Stimulated activated naive CD8-positive, alpha-beta T cell treated with anti-CD3 and anti-CD28 coated beads, Interleukin-15, amount 100 ng/mL, for 72 hours (primary cell): ENCODE results near the gene DES.

Source experiments
- ATAC-seq: fragments of 150-1000 bp; cut with Tn5 transposase; 2 replicates; pipeline ENCODE4 v1.10.0; 2021; ENCODE audit warnings: mild to moderate bottlenecking, moderate library complexity
- DNase-seq, 2 donors: peaks; one replicate each; pipeline ENCODE4 v3.0.0; 2021 to 2022
- H3K27ac Mint-ChIP-seq, 2 donors: one replicate each; pipeline ENCODE4 v1.8.0; 2022; ENCODE audit warnings: mild to moderate bottlenecking in 2 of 2, mixed read lengths in 2 of 2, moderate library complexity in 2 of 2
- H3K27me3 Mint-ChIP-seq: one replicate; pipeline ENCODE4 v1.8.0; 2022; ENCODE audit warnings: mixed read lengths
- H3K4me1 Mint-ChIP-seq: one replicate; pipeline ENCODE4 v1.8.0; 2022; ENCODE audit warnings: mild to moderate bottlenecking, mixed read lengths
- H3K4me3 Mint-ChIP-seq, 2 donors: one replicate each; pipeline ENCODE4 v1.8.0; 2022; ENCODE audit warnings: mild to moderate bottlenecking in 2 of 2, mixed read lengths in 2 of 2, moderate library complexity in 1 of 2
- H3K9me3 Mint-ChIP-seq, 2 donors: one replicate each; pipeline ENCODE4 v1.8.0; 2022; ENCODE audit warnings: mixed read lengths in 2 of 2

The DES gene

DNA sequence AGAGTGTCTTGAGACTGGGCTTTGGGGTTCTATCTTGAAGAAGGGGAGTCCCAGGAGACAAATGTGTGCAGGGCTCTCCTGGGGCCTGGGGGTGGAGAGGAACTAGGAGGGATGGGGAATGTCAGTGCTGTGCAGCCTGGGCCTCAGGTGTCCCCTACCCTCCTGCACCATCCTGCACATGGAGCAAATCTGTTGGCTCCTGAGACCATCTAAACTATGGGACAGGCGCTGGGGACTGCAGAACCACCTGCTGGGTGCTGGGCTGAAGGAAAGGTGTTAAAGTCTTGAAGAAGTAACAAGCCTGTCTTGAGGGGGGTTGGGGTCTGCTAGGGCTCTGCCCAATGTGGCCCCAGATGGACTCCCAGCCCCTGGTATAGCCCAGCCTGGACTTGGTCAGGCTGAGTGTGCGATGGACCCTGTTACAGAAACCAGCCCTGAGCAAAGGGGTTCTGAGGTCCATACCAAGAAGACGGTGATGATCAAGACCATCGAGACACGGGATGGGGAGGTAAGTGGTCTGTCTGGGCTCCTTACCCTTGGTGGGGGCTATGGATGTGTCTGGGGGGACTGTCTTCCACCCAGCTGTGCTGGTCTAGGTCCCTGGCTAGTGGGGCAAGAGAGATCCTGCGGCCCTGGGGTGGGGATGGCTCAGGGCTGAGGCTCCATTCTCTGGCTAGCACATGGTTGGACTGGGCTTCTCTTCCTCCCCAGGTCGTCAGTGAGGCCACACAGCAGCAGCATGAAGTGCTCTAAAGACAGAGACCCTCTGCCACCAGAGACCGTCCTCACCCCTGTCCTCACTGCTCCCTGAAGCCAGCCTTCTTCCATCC is 7.3 kb downstream of the DES start:
- Mint-ChIP-seq H3K27me3 (peaks cover 46% of the 10 kb centered on the region), H3K9me3 (no peaks in the 10 kb centered on the region), H3K4me3 (no peak overlapping the region), H3K27ac (peak overlapping the region in 1 of 2 donors; percentile 91), H3K4me1 (no peaks in the 10 kb centered on the region)
- no peak for DNase-seq
- ATAC-seq = peak; percentile 23

DNA sequence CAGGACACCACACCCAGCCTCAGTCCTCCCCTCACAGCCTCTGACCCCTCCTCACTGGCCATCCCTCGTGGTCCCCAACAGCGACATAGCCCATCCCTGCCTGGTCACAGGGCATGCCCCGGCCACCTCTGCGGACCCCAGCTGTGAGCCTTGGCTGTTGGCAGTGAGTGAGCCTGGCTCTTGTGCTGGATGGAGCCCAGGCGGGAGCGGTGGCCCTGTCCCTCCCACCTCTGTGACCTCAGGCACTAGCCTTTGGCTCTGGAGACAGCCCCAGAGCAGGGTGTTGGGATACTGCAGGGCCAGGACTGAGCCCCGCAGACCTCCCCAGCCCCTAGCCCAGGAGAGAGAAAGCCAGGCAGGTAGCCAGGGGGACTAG is 7.9 kb downstream of the DES start:
- no peak for DNase-seq
- H3K4me3 Mint-ChIP-seq = no peak overlapping the region

DNA sequence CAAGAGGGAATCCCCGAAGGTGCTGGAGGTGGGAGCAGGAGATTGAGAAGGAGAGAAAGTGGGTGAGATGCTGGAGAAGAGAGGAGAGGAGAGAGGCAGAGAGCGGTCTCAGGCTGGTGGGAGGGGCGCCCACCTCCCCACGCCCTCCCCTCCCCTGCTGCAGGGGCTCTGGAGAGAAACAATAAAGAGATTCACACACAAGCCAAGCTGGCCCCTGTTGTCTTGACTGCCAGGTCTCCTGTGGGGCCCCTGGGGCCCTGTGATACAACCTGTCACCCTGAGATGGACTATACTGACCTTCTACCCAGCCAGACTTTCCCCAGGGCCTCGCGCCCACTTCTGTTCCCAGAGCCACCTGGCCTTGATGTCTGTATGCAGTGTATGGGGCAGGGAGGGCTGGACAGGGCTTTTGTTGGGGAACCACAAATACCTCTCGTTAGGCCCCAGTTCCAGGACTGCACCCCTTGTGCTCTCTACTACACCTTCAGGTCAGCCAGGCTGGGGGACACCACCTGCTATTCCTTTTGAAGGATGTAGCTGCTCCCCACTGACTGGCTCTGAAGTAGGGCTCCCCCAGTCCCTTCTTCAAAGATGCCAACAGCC is 8.5 kb downstream of the DES start:
- peak; percentile 25 for ATAC-seq
- H3K9me3 Mint-ChIP-seq = no peaks in the 10 kb centered on the region
- no peaks in the 10 kb centered on the region for H3K4me1 Mint-ChIP-seq
- peaks cover 34% of the 10 kb centered on the region for H3K27me3 Mint-ChIP-seq
- H3K27ac Mint-ChIP-seq = no peak overlapping the region
- no peak overlapping the region for H3K4me3 Mint-ChIP-seq
- no peak for DNase-seq

More for the DNA sequence above, 7.9 kb downstream of the DES start:
- Mint-ChIP-seq H3K4me1 (no peaks in the 10 kb centered on the region), H3K27ac (no peak overlapping the region), H3K9me3 (no peaks in the 10 kb centered on the region), H3K27me3 (peaks cover 40% of the 10 kb centered on the region)
- no peak for ATAC-seq

DNA sequence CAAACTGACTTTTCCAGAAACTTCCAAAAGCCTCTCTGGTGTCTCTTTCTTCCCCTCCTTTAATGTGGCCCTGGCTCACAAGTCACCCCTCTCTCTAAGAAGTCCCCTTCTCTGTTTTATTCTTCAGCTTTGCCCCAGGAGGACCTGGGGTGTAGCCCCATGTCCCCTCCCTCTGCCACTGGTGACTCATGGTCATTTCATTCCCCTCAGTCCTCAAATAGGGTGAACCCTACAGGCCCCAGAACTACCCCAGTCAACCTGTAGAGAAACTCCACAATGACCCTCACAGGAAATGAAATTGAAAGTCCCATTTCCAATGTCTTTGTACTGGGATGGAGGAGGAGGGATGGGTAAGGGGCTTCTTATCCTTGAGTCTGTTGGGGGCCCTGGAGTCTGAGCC is 10.3 kb downstream of the DES start:
- H3K4me1 Mint-ChIP-seq = no peaks in the 10 kb centered on the region
- H3K9me3 Mint-ChIP-seq = no peaks in the 10 kb centered on the region
- ATAC-seq (no peak), DNase-seq (no peak)
- H3K4me3 Mint-ChIP-seq = no peak overlapping the region
- peaks cover 27% of the 10 kb centered on the region for H3K27me3 Mint-ChIP-seq
- H3K27ac Mint-ChIP-seq = no peak overlapping the region

DNA sequence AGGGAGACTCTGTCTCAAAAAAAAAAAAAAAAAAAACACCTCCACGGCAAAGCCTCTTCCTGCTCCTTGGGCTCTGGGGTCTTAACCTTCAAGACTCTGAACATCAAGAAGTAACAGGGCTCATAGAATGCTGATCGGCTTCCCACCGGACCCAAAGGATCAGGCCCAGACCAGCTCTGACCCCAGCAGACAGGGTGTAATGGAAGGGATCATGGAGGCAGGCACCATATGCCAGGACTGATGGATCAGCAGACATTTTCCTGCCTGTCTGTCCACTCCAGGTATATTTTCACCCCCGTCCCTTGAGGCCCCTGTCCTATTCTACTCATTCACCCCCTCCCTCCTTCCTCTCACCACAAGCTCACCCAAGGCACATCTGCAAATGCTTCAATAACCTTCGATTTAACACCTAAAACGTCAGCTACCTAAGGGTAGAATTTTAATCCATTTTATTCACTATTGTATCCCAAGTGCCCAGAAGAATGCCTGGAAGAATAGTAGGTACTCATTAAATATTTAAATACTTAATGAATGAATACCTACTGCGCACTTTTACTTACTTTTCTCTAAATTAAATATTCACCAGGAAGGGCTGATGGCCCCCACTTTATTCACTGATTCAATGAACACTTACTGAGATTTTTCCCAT is 11.9 kb downstream of the DES start:
- no peaks in the 10 kb centered on the region for H3K9me3 Mint-ChIP-seq
- ATAC-seq (no peak), DNase-seq (no peak)
- no peak overlapping the region for H3K27ac Mint-ChIP-seq
- peaks cover 33% of the 10 kb centered on the region for H3K27me3 Mint-ChIP-seq
- no peak overlapping the region for H3K4me3 Mint-ChIP-seq
- H3K4me1 Mint-ChIP-seq = no peaks in the 10 kb centered on the region

DNA sequence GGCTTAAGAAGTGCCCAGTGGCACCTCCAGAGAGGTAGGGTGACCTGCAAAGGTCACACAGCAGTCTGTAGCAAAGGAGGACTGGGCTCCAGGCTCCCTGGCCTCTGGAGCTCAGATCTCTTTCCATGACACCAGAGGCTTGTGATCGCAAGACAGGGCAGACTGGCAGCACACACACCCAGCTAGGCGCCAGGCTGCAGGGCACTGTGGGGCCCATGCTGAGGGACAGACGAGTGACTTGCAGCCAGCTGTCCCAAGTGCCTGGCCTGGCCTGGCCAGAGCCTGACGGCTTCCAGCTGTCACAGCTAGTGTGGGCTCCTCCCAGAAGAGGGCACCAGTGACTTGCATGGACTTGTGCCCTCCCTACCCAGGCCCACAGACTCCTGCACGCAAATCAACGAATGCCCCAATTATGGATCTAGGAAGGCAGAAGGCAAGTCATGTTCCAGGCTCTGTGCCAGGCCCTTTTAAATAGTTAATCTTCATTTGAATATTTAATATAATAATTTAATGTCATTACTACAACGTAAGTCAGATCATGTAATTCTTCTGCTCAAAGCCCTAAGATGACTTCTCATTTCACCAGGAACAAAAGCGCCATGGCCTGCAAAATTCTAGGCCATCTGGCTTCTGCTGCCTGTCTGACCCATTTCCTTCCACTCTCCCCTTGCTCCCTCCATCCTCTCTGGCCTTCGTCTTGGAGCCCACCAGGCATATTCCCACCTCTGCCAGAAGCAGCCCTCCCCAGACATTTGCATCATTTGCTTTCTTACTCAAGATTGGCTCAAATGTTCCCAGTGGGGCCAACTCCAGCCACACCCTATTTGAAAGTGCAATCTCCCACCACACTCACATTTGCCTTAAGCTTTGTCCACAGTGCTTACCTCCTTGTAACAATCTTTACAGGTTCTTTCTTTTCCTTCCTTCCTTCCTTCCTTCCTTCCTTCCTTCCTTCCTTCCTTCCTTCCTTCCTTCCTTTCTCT is 12.7 kb downstream of the DES start:
- DNase-seq = no peak
- Mint-ChIP-seq H3K27ac (no peak overlapping the region), H3K27me3 (peaks cover 24% of the 10 kb centered on the region), H3K4me1 (peaks cover 8% of the 10 kb centered on the region), H3K4me3 (no peak overlapping the region), H3K9me3 (no peaks in the 10 kb centered on the region)
- peak; percentile 41 for ATAC-seq

DNA sequence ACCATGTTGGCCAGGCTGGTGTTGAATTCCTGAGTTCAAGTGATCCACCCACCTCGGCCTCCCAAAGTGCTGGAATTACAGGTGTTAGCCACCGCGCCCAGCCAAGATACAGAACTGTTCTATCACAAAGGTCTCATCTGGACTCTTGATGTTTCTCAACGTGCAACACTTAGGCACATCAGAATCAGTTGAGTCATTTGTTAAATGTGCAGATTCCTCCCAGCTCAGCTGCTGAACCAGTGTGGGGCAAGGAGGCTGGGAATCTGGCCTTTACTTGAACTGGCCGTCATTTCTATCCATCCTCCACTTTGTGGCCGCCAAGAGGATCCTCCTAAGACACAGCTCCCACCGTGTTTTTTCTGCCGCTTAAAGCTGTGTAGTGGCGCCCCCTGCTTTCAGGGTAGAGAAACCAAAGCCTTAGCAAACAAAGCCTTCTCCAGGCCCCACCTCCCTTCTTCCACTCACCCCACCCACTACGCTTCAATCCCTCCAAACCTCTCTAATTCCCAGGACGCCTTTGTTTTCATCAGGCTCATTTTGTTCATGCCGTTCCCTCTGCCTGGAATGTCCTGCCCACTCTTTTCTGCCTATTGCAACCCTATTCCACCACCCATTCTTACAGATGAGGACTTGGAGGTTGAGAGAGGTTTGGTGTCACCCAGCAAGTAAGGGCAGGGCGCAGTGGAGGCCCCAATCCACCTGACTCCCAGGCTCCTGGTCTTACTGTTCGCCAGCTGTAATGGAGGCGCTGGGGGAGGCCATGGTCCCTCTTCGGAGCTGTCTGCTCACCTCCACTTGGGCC is 15.7 kb downstream of the DES start:
- Mint-ChIP-seq H3K27ac (no peak overlapping the region), H3K4me3 (no peak overlapping the region)
- no peak for ATAC-seq

DNA sequence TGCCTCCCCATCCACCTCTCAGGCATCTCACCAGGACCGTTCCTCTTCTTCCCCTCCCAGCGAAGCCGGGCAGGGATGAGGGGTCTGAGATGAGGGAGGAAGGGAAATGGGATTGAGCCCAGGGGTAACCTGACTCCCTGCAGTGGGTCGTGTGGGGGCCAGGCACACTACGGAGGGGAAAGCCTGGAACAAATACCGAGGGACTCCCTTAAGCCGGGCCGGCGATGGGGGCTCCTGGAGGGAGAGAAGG is 16.2 kb downstream of the DES start:
- no peak overlapping the region for H3K4me3 Mint-ChIP-seq
- peaks cover 9% of the 10 kb centered on the region for H3K4me1 Mint-ChIP-seq
- H3K27ac Mint-ChIP-seq = no peak overlapping the region
- ATAC-seq = no peak
- DNase-seq = no peak
- H3K27me3 Mint-ChIP-seq = peaks cover 9% of the 10 kb centered on the region
- no peaks in the 10 kb centered on the region for H3K9me3 Mint-ChIP-seq

More for the DNA sequence above, 15.7 kb downstream of the DES start:
- peaks cover 9% of the 10 kb centered on the region for H3K27me3 Mint-ChIP-seq
- no peaks in the 10 kb centered on the region for H3K9me3 Mint-ChIP-seq
- H3K4me1 Mint-ChIP-seq = peaks cover 9% of the 10 kb centered on the region
- DNase-seq = peak in 1 of 2 donors; percentile 39

DNA sequence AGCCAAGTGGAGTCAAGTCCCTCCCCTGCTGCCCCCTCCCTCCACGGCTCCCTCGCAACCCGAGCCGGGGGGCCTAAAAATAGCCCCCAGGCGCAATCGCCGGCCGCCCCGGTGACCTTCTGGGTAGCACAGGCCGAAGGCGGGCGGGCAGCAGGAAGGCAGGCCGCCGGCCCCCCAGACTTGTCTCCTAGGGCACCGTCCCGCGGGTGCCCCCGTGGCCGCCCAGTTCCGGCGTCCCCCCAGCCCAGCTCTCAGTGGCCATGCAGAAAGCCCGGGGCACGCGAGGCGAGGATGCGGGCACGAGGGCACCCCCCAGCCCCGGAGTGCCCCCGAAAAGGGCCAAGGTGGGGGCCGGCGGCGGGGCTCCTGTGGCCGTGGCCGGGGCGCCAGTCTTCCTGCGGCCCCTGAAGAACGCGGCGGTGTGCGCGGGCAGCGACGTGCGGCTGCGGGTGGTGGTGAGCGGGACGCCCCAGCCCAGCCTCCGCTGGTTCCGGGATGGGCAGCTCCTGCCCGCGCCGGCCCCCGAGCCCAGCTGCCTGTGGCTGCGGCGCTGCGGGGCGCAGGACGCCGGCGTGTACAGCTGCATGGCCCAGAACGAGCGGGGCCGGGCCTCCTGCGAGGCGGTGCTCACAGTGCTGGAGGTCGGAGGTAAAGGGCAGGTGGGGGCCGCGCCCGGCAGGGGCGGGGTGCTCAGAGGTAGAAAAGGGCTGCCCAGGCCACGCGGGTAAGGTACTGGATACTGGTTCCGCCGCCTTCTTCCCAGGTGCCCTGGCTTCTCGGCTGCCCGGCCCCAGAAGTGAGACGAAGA is 16.7 kb downstream of the DES start, which contains the start of gene SPEG:
TSS of gene SPEG (plus strand) at position 126 of the 808 bp plus-strand sequence. CDS start at position 261, 135 bp downstream.
- H3K9me3 Mint-ChIP-seq = no peaks in the 10 kb centered on the region
- H3K27me3 Mint-ChIP-seq = peaks cover 9% of the 10 kb centered on the region
- no peak within 1 kb of the TSS for H3K27ac Mint-ChIP-seq
- peak within 1 kb of the TSS in 1 of 2 donors; percentile 19 for H3K4me3 Mint-ChIP-seq
- ATAC-seq (peak; percentile 21), DNase-seq (no peak)
- H3K4me1 Mint-ChIP-seq = peaks cover 9% of the 10 kb centered on the region

DNA sequence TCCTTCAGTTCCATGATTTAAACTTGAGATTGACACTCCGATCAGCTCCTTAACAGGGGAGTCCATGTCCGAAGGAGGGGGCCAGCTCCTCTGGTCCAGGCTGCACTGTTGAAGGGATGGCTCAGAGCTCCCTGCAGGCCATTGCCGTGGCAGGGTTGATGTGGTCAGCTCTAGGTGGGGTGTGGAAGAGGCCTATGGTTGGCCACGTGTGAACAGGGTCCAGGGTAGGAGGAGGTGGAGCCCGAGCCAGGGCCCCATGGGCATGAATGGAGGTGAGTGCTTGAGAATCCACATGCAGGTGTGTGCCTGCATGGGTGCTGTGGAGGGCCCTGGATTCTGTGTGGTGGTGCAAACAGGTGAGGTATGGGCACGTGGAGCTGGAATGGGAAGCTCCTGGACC is 17.5 kb downstream of the DES start:
- H3K4me3 Mint-ChIP-seq = no peak overlapping the region

DNA sequence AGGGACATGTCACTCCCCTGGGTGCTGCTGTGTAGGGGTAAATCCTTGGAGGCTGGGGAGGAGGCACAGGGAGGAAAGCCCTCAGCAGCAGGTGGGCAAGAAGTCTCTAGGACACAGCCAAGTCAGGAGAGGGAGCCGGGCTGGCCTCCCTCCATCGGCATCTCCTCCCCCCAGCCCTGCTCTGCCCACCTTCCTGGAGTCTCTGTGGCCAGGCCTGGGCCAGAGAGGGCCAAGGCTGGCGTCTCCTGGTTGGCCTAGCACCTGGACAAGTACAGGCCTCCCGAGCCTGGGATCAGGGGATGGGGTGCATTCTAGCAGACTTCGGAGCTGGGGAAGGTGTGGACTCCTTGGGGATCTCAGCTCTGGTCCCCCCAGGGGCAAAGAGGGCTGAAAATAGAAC is 18.3 kb downstream of the DES start:
- peaks cover 19% of the 10 kb centered on the region for H3K27me3 Mint-ChIP-seq
- no peak for ATAC-seq

More for the DNA sequence above, 17.5 kb downstream of the DES start:
- peak; percentile 6 for ATAC-seq
- DNase-seq = no peak
- H3K27me3 Mint-ChIP-seq = peaks cover 11% of the 10 kb centered on the region
- H3K4me1 Mint-ChIP-seq = peaks cover 9% of the 10 kb centered on the region
- no peak overlapping the region for H3K27ac Mint-ChIP-seq
- no peaks in the 10 kb centered on the region for H3K9me3 Mint-ChIP-seq

DNA sequence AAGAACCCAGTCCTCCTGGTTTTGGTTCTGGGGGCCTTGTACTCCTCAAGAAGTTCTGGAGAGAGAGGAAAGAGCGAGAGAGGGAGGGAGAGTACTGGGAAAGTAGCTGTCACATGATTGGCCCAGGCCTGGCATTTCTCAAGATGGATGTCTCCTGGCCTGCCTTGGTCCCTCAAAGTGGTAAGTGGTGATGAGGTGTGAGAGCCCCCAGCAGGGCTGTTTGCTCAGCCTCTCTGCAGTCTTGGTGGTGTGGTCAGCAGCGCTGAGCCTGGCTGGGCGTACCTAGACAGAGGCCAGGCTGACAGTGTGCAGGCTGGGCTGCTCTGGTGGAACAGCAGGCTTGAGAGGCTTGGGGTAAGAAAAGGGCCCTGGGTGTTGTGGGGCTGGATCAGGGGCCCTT is 19.0 kb downstream of the DES start:
- no peak for DNase-seq
- H3K9me3 Mint-ChIP-seq = no peaks in the 10 kb centered on the region
- H3K27ac Mint-ChIP-seq = no peak overlapping the region
- H3K4me3 Mint-ChIP-seq = no peak overlapping the region
- ATAC-seq = no peak
- H3K4me1 Mint-ChIP-seq = peaks cover 19% of the 10 kb centered on the region
- peaks cover 20% of the 10 kb centered on the region for H3K27me3 Mint-ChIP-seq

More for the DNA sequence above, 18.3 kb downstream of the DES start:
- Mint-ChIP-seq H3K9me3 (no peaks in the 10 kb centered on the region), H3K4me3 (no peak overlapping the region), H3K27ac (no peak overlapping the region), H3K4me1 (peaks cover 17% of the 10 kb centered on the region)
- DNase-seq = no peak

DNA sequence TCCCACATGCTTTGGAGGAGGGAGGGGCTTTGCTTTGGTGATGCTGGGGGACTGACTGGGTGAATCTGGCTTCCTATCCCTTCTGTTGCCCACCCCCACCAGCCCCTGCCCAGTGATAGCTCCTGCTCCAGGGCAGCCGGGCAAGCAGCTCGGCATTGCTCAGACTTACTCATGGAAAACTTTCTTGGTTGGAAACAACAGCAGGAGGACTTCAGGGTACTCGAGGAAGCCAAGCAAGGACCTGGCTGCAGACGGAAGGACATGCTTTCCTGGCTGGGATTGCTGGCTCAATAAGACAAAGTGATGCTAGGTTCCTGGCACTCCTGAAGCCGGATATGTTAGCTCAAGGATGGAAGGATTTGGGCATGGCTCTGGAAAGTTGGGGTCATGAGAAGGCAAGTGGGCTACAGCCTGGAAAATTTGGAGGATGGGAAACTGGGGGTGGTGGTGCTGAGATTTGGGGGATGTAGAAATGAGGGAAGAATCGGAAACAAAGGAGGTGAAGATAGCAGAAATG is 19.6 kb downstream of the DES start:
- no peaks in the 10 kb centered on the region for H3K9me3 Mint-ChIP-seq
- peaks cover 24% of the 10 kb centered on the region for H3K27me3 Mint-ChIP-seq
- H3K4me3 Mint-ChIP-seq = no peak overlapping the region
- no peak overlapping the region for H3K27ac Mint-ChIP-seq
- ATAC-seq (no peak), DNase-seq (no peak)
- H3K4me1 Mint-ChIP-seq = peaks cover 23% of the 10 kb centered on the region

DNA sequence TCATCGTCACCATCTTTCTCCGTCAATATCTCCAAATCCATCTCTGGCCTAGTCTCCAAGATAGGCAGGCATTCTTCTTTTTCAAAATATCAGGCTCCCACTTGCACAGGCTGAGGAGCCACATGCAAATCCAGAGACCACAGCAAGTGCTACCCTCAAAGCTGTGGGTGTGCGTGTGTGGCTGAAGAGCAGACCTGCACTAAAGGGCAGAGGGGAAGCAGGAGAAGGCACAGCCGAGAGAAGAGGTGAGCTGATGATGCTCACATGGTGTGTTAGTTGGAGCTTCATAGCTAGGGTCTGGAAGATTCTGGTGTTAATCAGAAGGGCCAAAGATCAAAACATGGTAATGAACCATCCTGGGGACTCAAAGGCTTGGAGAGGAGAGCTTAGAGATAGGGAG is 20.3 kb downstream of the DES start:
- no peaks in the 10 kb centered on the region for H3K9me3 Mint-ChIP-seq
- H3K27me3 Mint-ChIP-seq = peaks cover 29% of the 10 kb centered on the region
- ATAC-seq = no peak
- no peak overlapping the region for H3K27ac Mint-ChIP-seq
- DNase-seq = no peak
- H3K4me1 Mint-ChIP-seq = peaks cover 27% of the 10 kb centered on the region
- no peak overlapping the region for H3K4me3 Mint-ChIP-seq
